ENCODE measurements around the gene DUOX1.
"Not testable (repeated sequence)": the region's sequence is repeated elsewhere in the genome, so short reads cannot be mapped to it uniquely, and the experiment has no call there.

Gene DUOX1

DNA sequence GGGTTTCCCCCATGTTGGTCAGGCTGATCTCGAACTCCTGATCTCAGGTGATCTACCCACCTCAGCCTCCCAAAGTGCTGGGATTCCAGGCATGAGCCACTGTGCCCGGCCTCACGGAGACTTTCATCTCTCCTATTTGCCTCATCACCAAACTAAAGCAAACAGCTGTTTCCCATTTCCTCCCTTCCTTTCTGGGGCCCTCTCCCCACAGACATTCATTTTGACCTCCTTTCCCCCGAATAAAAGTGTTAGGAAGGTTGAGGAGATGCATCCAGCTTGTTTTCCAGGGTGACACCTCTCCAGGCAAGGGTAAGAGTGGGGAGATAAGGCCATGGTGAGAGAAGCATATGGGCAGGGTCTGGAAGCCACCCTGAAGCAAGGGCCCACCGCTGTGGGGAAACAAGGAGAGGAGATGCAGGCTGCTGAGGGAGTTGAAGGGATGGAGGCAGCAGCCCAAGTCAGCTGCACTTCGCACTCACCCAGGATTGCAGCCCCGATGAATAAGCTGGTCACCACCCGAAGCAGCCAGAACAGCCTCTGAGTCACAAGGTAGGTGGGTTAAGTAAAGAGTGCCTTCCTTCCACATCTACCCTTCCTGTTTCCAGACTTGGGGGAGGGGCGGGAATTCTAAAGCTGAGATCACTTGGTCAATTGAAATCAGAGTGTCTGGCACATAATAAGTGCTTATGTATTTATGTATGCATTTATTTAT lies 7.9 kb upstream of the DUOX1 start:
- DNase-seq (ENCODE audit: low spot score) (peak; percentile 87), FAIRE-seq (no peak)

- FAIRE-seq: no peak
Observed at GRCh38 chr15:45122719-45123118, 7.1 kb upstream of the DUOX1 start.

DNA sequence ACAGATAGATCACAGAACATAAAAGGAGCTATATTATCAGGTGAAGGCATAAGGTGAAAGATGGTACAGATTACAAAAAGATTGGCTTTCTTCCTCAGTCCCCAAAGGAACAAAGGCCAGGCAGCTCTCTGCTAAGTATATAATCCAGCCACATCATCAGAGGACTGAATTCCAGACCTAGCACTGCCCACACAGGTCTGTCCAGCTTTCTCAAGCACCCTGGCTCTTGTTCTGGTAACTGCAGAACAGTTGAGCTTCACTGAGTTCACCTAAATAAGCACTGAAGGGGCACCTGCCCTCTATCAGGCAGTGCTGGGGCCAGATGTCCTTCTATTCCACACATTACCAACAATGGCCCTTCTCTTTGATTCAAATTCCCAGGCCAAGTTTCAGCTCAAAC lies 6.4 kb upstream of the DUOX1 start:
- no peak for FAIRE-seq
- DNase-seq (ENCODE audit: low spot score): no peak

More at GRCh38 chr15:45122719-45123118, 7.1 kb upstream of the DUOX1 start:
- DNase-seq (ENCODE audit: low spot score): no peak

- FAIRE-seq (no peak), DNase-seq (ENCODE audit: low spot score) (no peak)
Observed at GRCh38 chr15:45126535-45127158, 3.1 kb upstream of the DUOX1 start.

DNA sequence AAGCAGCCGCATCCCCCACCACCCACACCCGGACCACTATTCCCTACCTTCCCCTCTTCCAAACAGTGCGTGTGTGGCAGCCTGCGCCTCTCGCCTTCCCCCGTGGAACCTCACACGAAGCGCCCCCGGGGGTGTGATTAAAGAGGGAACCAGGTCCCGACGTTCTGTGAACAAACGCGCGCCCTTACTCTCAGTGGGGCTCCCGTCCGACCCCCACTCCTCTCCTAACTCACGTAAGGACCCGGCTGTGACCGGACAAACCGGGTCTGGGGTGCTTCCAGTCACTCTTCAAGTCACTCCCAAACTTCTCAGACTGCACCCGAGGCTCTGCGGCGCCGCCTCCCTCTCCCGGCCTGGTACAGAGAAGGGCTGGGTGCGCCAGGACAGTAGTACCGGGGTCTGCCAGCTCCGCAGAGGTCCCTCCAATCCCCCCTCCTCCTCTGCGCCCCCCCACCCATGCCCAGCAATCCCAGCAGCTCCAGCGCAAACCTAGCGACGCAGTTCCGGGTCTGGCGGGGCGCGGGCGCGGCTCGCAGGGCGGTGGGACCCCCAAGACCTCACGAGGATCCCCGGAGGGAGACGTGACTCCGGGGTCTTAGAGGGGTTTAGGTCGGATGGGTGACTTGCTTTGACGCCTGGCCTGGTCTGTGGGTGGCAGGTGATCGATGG lies 689 bp upstream of the DUOX1 start:
- no peak for FAIRE-seq
- DNase-seq (ENCODE audit: low spot score): no peak

GRCh38 chr15:45130291-45131000 lies 652 bp downstream of the DUOX1 start:
- no peak for FAIRE-seq
- DNase-seq (ENCODE audit: low spot score): no peak

DNA sequence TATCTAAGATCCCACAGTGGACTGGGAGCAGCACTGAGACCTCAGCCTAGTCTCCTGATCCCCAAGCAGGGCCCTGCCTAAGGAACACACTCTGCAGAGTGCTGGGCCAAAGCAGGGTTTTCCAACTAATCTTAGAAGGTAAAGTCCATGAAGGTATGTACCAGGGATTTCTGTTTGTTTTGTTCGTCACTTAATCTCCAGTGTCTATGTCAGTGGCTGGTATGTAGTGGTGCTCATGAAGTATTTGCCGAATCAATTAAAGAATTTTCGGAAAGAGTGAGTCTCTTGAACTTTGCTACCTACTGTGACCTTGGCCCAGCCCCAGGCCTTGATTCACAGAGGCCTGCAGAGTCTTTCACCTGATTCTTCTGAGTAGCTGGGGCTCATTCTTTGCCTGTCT lies 1.7 kb downstream of the DUOX1 start:
- FAIRE-seq (no peak), DNase-seq (ENCODE audit: low spot score) (no peak)

DNA sequence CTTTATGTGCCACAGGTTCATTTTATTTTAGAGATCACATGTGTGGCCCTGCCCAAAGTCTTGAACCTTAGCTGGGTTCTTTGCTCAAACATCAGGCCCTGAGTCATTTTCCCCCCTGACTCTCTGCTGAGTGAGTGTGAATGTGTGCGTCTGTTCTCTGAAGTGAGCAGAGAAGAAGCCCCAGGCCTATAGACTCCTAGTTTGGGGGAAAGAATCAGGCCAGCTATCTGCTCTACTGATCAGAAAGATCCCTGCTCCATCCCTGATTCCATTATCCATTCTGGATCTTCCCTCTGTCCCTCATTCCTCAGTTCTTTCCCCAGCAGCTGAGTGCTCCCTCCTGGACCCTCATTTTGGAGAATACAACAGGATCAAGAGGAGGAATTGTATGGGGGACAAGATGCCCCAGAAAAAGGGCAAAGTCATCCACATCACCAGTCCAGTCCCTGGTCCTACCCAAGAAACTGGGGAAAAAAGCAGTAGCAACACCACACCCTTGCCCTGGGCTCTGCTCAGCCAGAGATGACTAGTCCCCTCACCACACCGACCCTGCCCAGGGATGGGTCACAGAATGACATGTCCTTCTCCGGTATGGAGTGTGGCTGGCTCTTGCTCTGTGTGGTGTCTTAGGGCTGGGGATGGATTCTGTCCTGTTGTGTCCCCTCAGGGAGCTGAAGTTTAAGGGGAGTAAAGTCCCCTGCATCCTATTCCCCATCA lies 3.2 kb downstream of the DUOX1 start:
- no peak for FAIRE-seq
- DNase-seq (ENCODE audit: low spot score): no peak

DNA sequence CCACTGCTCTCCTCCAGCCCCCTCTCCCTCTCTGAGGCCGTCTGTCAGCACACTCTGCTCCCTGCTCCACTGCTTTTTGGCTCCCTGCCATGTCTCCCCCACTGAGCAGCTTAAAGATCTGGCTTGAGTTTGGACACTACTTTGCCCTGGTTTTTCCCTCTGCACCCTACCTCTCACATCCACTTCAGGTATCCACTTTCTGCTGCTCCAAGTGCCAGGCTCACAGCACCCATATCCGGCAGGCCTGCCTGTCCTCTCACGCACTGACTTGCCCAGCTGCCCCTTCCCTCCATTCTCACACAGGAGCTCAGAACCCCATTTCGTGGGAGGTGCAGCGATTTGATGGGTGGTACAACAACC lies 3.7 kb downstream of the DUOX1 start:
- FAIRE-seq: no peak
- no peak for DNase-seq (ENCODE audit: low spot score)

DNA sequence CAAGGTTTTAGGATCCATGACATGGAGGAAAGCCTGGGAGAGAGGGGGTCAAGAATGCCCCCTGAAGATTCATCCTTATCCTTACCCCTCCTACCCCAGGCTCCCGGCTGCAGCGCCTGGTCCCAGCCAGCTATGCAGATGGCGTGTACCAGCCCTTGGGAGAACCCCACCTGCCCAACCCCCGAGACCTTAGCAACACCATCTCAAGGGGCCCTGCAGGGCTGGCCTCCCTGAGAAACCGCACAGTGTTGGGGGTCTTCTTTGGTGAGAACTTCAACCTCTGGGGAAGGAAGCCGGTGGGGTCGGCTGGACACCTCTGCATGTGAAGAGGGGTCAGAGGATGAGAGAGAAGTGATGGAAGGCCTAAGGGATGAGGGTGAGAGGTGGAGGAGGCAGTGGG lies 4.3 kb downstream of the DUOX1 start:
- FAIRE-seq (no peak), DNase-seq (ENCODE audit: low spot score) (no peak)

GRCh38 chr15:45134682-45135604 lies 5.1 kb downstream of the DUOX1 start:
- DNase-seq (ENCODE audit: low spot score) (no peak), FAIRE-seq (no peak)

GRCh38 chr15:45135705-45136377 lies 6.0 kb downstream of the DUOX1 start:
- FAIRE-seq; DNase-seq (ENCODE audit: low spot score): not testable (repeated sequence)

- no peak for FAIRE-seq
- DNase-seq (ENCODE audit: low spot score): no peak
Observed at GRCh38 chr15:45136378-45136764, 6.6 kb downstream of the DUOX1 start.

DNA sequence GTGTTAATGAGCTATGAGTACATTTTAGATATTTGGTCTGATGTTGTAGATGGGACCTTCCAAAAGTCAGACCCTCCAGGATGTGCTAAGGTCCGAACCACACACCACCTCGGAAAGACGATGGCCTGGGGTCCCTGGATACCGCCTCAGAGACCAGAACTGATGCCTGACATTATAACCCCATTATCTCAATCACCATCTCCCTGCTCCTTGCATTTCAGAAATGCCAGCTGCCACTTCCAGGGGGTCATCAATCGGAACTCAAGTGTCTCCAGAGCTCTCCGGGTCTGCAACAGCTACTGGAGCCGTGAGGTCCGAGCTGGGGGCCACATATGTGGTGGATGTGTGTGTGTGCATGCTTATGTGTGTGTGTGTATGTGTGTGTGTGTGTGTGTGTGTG lies 7.9 kb downstream of the DUOX1 start:
- DNase-seq (ENCODE audit: low spot score) (no peak), FAIRE-seq (no peak)

DNA sequence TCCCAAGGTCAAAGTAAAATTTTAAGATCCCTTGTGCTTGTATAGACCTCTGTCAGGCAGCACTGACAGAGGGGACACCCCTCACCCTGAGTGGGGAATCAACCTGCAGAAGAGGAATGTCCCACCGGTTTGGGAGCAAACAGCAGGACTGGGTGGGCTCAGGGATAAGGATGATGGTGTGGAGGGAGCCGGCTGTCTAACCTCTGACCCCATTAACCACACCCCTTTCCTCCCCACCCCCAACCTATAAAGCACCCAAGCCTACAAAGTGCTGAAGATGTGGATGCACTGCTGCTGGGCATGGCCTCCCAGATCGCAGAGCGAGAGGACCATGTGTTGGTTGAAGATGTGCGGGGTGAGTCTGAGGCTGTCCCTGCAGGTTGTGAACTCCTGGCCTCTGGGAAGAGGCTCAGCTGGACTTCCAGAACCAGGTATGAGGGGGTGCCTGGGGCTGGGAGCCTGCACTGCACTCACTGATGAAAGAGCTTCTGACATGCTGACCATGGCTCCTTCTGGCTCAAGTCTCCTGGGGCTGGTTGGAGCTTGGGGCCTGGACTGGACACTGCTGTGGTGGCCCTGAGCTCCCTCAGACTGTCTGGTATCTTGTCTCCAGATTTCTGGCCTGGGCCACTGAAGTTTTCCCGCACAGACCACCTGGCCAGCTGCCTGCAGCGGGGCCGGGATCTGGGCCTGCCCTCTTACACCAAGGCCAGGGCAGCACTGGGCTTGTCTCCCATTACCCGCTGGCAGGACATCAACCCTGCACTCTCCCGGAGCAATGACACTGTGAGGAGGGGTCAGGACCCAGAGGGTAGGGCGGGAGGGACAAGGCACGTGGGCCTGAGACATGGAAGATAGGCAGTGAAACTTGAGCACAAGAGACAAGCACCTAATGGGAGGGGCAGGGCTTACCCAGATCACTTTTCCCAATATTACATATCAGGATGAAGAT lies 9.3 kb downstream of the DUOX1 start:
- DNase-seq (ENCODE audit: low spot score) (no peak), FAIRE-seq (no peak)

DNA sequence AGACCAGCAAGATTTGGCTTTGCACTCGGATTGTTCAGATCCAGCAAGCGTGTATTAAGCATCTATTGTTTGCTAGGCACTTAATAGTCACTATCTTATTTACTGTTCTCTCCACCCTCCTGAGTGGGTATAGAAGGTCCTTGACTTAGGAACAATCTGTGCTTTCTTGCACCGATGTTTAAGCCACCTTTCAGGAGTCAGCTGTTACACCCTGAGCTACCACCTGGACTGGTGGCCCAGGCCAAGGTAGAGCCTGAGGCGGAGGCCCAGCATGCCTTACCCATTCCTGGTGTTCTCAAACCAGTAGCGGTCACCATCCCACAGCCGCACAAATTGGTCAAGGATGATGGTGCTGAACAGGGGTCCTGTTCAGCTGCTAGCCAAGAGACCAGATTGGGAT lies 10.0 kb downstream of the DUOX1 start:
- no peak for FAIRE-seq

DNA sequence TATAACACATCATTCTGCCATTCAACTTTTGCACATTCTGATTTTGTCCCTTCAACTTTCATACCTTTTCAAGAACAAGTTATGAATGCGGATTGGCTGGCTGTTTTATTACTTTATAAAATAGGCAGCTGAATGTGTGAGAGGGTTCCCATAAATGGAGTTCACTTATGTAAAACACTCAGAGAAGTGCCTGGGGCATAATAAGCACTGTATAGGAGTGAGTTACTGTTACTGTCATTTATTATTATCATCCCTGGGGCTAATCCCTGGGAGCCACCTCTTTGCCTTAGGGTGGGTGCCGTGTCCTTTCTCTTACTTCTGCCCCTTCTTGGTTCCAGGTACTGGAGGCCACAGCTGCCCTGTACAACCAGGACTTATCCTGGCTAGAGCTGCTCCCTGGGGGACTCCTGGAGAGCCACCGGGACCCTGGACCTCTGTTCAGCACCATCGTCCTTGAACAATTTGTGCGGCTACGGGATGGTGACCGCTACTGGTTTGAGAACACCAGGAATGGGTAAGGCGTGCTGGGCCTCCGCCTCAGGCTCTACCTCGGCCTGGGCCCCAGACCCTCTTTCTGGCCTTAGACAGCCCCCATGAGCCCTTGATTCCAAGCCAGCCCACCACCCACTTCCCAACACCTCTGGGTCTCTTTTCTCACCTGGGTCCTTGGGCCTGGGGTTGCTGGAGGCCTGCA lies 10.9 kb downstream of the DUOX1 start:
- FAIRE-seq: no peak
- no peak for DNase-seq (ENCODE audit: low spot score)

More for the DNA sequence above, 10.0 kb downstream of the DUOX1 start:
- no peak for DNase-seq (ENCODE audit: low spot score)

DNA sequence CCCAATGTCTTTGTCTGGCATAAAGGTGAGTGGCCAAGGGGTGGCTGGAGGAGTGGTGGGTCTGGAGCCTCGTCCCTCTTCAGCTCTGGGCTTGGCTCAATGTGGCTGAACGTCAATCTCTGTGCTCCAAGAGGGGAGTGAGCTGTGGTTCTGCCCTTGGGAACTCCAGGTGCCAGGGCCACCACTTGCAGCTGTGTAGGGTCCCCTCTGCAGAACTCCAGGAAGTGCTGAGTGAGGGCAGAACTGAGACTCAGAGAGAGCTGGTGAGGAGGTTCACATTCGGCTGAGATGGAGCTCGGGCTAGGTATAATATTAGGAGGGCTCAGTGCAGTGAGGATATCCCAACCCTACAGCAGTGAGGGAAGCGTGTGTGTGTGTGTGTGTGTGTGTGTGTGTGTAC lies 11.6 kb downstream of the DUOX1 start:
- FAIRE-seq (no peak), DNase-seq (ENCODE audit: low spot score) (no peak)

Measured in urothelium cell line (cell line).